ENCODE measurements around the gene ZNF428. TPM values are rescaled to one million over a fixed set of nuclear protein-coding genes. Genes with fewer than 3 reads are reported as not detected.

Gene ZNF428
- total and polyA plus RNA-seq, 2 experiments from 2014 or later = 21.1 to 23.9 TPM

- TF ChIP-seq ZNF462 (CRISPR knock-in tag; IDR thresholded peaks at IDR 0.05) = no peak
- TF ChIP-seq CREB1 (CRISPR knock-in tag; IDR thresholded peaks at IDR 0.05; ENCODE audit: low read depth) = no peak
These were observed 43.2 kb downstream of the ZNF428 start (continued) for GRCh38 chr19:43575955-43576878.

GRCh38 chr19:43575156-43575950 lies 44.1 kb downstream of the ZNF428 start, which contains the start of the genes PINLYP and XRCC1:
TSS of gene PINLYP (plus strand) at chr19:43575801. CDS start at chr19:43577192, 1,391 bp downstream.
TSS of gene XRCC1 (minus strand) at chr19:43575527. CDS start at chr19:43575458, 69 bp downstream.
- DNase-seq (ENCODE audit: low spot score) (peak; percentile 100), ATAC-seq (peak; percentile 92)
- Histone ChIP-seq H3K4me2 (peak within 1 kb of the TSS; percentile 98), H3K4me1 (ENCODE audit: insufficient read depth) (peaks cover 14% of the 10 kb centered on the region), H4K20me1 (replicated peaks; ENCODE audit: insufficient read depth) (no peaks in the 10 kb centered on the region; the same call in 1 of the 2 replicates), H3K27ac (ENCODE audit: low read depth) (peak within 1 kb of the TSS; percentile 89), H3K27me3 (ENCODE audit: insufficient read depth) (no peaks in the 10 kb centered on the region), H3K79me2 (replicated peaks; ENCODE audit: insufficient read depth) (peaks cover 12% of the 10 kb centered on the region; the same call in 1 of the 2 replicates), H3K4me3 (peak within 1 kb of the TSS; percentile 99), H3K9me2 (ENCODE audit: insufficient read depth) (no peaks in the 10 kb centered on the region), H3F3A (replicated peaks; ENCODE audit: low read depth) (no peaks in the 10 kb centered on the region; the same call in 1 of the 2 replicates), H2AFZ (peak within 1 kb of the TSS; percentile 93; the same call in 1 of the 2 replicates), H3K36me3 (ENCODE audit: insufficient read depth) (no peaks in the 10 kb centered on the region)
- H3K36me3 Mint-ChIP-seq (ENCODE audit: low read depth) = peaks cover 21% of the 10 kb centered on the region
- peaks cover 8% of the 10 kb centered on the region for H3K27me3 Mint-ChIP-seq (ENCODE audit: insufficient read depth, low read depth, poor library complexity)
- TF ChIP-seq POLR2AphosphoS5 (IDR thresholded peaks at IDR 0.05; ENCODE audit: low read depth) = peak; percentile 80
- no peak for TF ChIP-seq REST (IDR thresholded peaks at IDR 0.05; ENCODE audit: unreplicated experiment)
- TF ChIP-seq CREB1 (CRISPR knock-in tag; IDR thresholded peaks at IDR 0.05; ENCODE audit: low read depth) = peak; percentile 92
- TF ChIP-seq ETS1 (IDR thresholded peaks at IDR 0.05) = peak; percentile 57; the same call in 1 of the 2 replicates
- peaks cover 22% of the 10 kb centered on the region for H3K4me1 Mint-ChIP-seq
- peak within 1 kb of the TSS; percentile 98 for H3K4me3 Mint-ChIP-seq
- H3K9me3 Mint-ChIP-seq = no peaks in the 10 kb centered on the region; the same call in 2 of the 3 replicates
- H3K27ac Mint-ChIP-seq = peak within 1 kb of the TSS; percentile 96
